ENCODE results near the gene EID2B. TPM values are rescaled to one million over a fixed set of nuclear protein-coding genes. Genes with fewer than 3 reads are reported as not detected.

Gene EID2B
- polyA plus RNA-seq, 3 donors: 1.2 to 2.6 (median 2.4) TPM

- intact Hi-C loops (cut with micrococcal nuclease): loop anchor here in 1 of 2 donors (5.0 kb wide), 2 partner anchors 107 to 212 kb away; no protein-coding TSS in a partner anchor
- H3K9me3 Mint-ChIP-seq: no peaks in the 10 kb centered on the region
- H3K27ac Mint-ChIP-seq: peak overlapping the region in 1 of 7 donors; percentile 40
- no peak overlapping the region for H3K4me3 ChIP-seq (replicated peaks in 1 of 3; ENCODE audit: low read depth in 2 of 3, low read length in 3 of 3)
- H3K36me3 ChIP-seq (replicated peaks in 1 of 2; ENCODE audit: control insufficient read depth in 1 of 2, insufficient read depth in 2 of 2, low read length in 2 of 2): no peaks in the 10 kb centered on the region
- H3K4me2 ChIP-seq (replicated peaks; ENCODE audit: extremely low read depth, low read length, poor library complexity, severe bottlenecking): no peak overlapping the region
- H3K9me3 ChIP-seq (replicated peaks in 1 of 2; ENCODE audit: control insufficient read depth in 1 of 2, insufficient read depth in 1 of 2, low read length in 2 of 2): no peaks in the 10 kb centered on the region
- no peak overlapping the region for H3K27ac ChIP-seq (ENCODE audit: low read depth in 1 of 2, low read length in 2 of 2)
- H2AFZ ChIP-seq (ENCODE audit: insufficient read depth, low read depth, low read length, poor library complexity, severe bottlenecking): no peak overlapping the region
- no peaks in the 10 kb centered on the region for H3K36me3 Mint-ChIP-seq
- H3K4me1 Mint-ChIP-seq: peaks cover 61% of the 10 kb centered on the region
- no peaks in the 10 kb centered on the region for H3K79me2 ChIP-seq (ENCODE audit: insufficient read depth, low read length)
- peaks cover 48 to 65% of the 10 kb centered on the region in 2 donors for H3K4me1 ChIP-seq (ENCODE audit: control insufficient read depth in 1 of 2, insufficient read depth in 2 of 2, low read length in 2 of 2)
- H3K4me3 Mint-ChIP-seq: no peak overlapping the region
- TF ChIP-seq CTCF (IDR thresholded peaks at IDR 0.05): no peak
- DNase-seq: no peak
- no peak overlapping the region for H3K9ac ChIP-seq (ENCODE audit: insufficient read depth, low read length, poor library complexity, severe bottlenecking)
- peaks cover 0 to 3% (median 0%) of the 10 kb centered on the region in 3 donors for H3K27me3 Mint-ChIP-seq (ENCODE audit: low read depth in 3 of 3)
- H4K20me1 ChIP-seq (ENCODE audit: insufficient read depth, low read length): no peaks in the 10 kb centered on the region
- WGBS (ENCODE audit: insufficient coverage): 100% methylated on average over 2 of the region's 4 CpGs
- no peaks in the 10 kb centered on the region for H3K27me3 ChIP-seq (ENCODE audit: control insufficient read depth in 2 of 2, insufficient read depth in 2 of 2, low read length in 2 of 2)
Observed at GRCh38 chr19:39554701-39555311, 22.2 kb upstream of the EID2B start.

GRCh38 chr19:39553082-39553652 is 20.5 kb upstream of the EID2B start:
- Mint-ChIP-seq H3K9me3 (no peaks in the 10 kb centered on the region), H3K4me3 (peak overlapping the region in 1 of 2 donors; percentile 26), H3K36me3 (no peaks in the 10 kb centered on the region), H3K27me3 (ENCODE audit: low read depth in 3 of 3) (peaks cover 1 to 4% (median 2%) of the 10 kb centered on the region in 3 donors), H3K4me1 (peaks cover 52% of the 10 kb centered on the region), H3K27ac (peak overlapping the region in 2 of 7 donors; percentile 2 to 33)
- TF ChIP-seq CTCF (IDR thresholded peaks at IDR 0.05): no peak
- intact Hi-C loops (cut with micrococcal nuclease): loop anchor here (2.0 to 5.0 kb wide), 3 partner anchors 118 to 214 kb away; no protein-coding TSS in a partner anchor
- H2AFZ ChIP-seq (ENCODE audit: insufficient read depth, low read depth, low read length, poor library complexity, severe bottlenecking): no peak overlapping the region
- no peak for DNase-seq
- no peak overlapping the region for H3K27ac ChIP-seq (ENCODE audit: low read depth in 1 of 2, low read length in 2 of 2)
- no peaks in the 10 kb centered on the region for H3K27me3 ChIP-seq (ENCODE audit: control insufficient read depth in 2 of 2, insufficient read depth in 2 of 2, low read length in 2 of 2)
- no peaks in the 10 kb centered on the region for H3K79me2 ChIP-seq (ENCODE audit: insufficient read depth, low read length)
- H3K4me1 ChIP-seq (ENCODE audit: control insufficient read depth in 1 of 2, insufficient read depth in 2 of 2, low read length in 2 of 2): peaks cover 39 to 55% of the 10 kb centered on the region in 2 donors
- 84% methylated on average over 7 of the region's 7 CpGs for WGBS (ENCODE audit: insufficient coverage)
- no peaks in the 10 kb centered on the region for H3K36me3 ChIP-seq (replicated peaks in 1 of 2; ENCODE audit: control insufficient read depth in 1 of 2, insufficient read depth in 2 of 2, low read length in 2 of 2)
- H3K9ac ChIP-seq (ENCODE audit: insufficient read depth, low read length, poor library complexity, severe bottlenecking): no peak overlapping the region
- H3K4me2 ChIP-seq (replicated peaks; ENCODE audit: extremely low read depth, low read length, poor library complexity, severe bottlenecking): no peak overlapping the region
- H4K20me1 ChIP-seq (ENCODE audit: insufficient read depth, low read length): no peaks in the 10 kb centered on the region
- no peak overlapping the region for H3K4me3 ChIP-seq (replicated peaks in 1 of 3; ENCODE audit: low read depth in 2 of 3, low read length in 3 of 3)
- H3K9me3 ChIP-seq (replicated peaks in 1 of 2; ENCODE audit: control insufficient read depth in 1 of 2, insufficient read depth in 1 of 2, low read length in 2 of 2): no peaks in the 10 kb centered on the region

Data from CD14-positive monocyte (primary cell).